Activated CD4-positive, alpha-beta T cell treated with anti-CD3 and anti-CD28 coated beads for 36 hours (primary cell): ENCODE data around the gene ARHGAP22. TPM values are rescaled to one million over a fixed set of nuclear protein-coding genes. Genes with fewer than 3 reads are reported as not detected.

Experiments used
- total RNA-seq, 2 experiments: library from RNA; stranded (reverse); gene quantifications; one replicate each; pipeline ENCODE4 v1.2.3, GENCODE V29; 2021

The ARHGAP22 gene
- total RNA-seq, 2 experiments from 2014 or later, result 0.27 to 0.47 TPM

Other genes starting within 250 kb of the ARHGAP22 start
- gene WDFY4, start 79.8 kb upstream of the ARHGAP22 start, total RNA-seq, result under 1 TPM; 0.07 to 0.09 TPM